Activated CD8-positive, alpha-beta memory T cell treated with anti-CD3 and anti-CD28 coated beads for 48 hours (primary cell): Measurements from ENCODE around the gene PBOV1.

ENCODE experiments used
- DNase-seq, 3 experiments: peaks; one replicate each; pipeline ENCODE4 v3.0.0-alpha.2; 2020; ENCODE audit warnings: low read depth in 2 of 3, low spot score in 2 of 3

Gene PBOV1

DNA sequence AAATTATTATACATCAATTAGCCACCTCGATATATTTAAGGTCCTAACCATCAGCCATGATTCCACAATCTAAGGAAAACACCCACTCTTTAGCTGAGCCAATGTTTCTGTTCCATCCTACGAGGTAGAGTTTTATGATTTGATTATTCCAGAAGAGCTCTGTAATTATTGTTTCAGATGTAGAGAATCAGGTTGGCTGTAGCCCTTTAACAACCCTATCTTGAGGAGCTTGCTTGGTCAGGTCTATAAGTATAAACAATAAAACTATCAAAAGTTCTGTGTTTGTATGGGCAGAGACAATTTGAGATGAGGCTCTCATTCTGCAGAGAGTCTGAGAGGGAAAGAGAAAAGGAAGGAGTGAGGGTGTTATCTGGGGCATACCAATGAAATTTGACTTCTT is at the start of gene PBOV1:
PBOV1 (minus strand) TSS at position 43 of the 400 bp plus-strand sequence. CDS start 96 bp downstream, outside the sequence.
- DNase-seq: no peak

DNA sequence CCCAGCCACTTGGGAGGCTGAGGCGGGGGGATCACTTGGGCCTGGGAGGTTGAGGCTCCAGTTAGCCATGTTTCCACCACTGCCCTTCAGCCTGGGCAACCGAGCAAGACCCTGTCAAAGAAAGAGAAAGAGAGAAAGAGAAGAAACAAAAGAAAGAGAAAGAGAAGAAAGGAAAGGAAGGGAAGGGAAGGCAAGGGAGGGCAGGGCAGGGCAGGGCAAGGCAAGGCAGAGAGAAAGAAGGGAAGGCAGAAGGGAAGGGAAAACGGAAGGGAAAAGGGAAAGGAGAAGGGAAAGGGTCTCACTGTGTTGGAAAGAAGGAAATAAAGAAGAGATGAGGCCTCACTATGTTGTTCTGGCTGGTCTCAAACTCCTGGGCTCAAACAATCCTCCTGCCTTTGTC is 47.8 kb upstream of the PBOV1 start:
- DNase-seq: no peak

DNA sequence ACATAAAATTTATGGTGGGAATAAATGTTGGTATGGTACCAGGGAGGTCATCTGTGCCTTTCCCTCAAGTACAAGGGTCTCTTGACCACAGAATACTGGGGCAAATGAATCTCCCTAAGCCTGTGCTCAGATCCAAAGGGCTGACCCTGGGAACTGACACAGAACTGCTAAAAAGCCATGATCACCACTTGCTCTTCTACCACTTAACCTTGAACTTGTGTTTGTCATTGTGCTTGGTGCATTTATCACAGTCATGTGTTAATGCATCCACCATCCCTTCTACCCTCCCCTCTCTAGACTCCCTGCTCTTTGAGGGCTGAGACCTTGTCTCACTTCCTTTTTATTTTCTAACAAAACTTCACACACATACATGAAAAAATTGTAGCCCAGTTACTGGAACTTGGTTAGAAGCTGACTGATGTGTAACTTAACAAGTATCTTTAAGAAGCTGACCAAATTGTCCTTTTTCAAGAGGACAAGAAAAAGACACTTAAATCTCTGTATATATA is 46.1 kb upstream of the PBOV1 start:
- DNase-seq: no peak

DNA sequence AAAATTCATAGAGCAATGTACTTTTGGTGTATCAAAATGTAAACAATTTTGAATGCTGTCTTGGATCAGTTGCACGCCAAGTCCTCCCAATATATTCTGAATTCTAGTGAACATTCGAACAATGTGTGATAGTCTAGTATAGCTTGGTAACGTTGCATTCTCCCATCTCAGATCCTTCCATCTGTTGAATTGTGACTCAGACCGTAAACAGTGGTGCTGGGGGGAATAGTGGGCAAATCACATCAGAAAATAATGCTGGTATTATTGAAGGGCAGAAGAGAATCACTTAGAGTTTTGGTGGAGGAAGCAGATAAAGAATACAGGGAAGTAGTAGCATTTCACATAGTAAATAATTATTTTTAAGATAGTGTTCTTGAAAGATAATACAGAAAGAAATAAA is 45.7 kb upstream of the PBOV1 start:
- DNase-seq: no peak

DNA sequence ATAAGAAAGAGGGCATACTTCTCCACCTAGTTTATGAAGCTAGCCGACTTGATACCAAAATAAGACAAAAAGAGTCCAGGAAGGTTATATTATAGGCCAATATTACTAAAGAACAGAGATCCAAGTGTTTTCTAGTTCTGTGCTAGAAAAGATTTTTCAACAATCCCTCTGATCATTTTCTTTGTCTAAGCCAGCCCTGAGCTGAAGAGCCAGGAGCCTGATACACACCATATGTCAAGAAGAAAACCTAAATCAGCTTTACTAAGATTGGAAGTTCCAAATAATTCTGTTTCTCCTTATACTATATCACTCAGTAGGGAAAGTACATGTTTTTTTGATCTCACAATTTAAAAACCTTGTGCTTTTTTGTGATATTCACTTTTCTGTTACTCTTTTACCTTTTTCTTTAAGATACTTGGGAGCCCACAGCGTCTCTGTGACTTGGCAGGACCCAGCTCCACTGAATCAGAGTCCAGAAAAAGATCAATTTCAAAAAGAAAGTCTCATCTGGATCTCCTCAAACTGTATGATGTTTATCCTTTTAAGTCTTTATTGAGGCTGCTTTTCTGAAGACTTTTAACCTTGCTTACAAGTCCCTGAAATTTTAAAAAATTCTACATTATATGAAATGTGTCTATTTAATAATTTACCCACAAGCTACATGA is 43.0 kb upstream of the PBOV1 start:
- no peak for DNase-seq

DNA sequence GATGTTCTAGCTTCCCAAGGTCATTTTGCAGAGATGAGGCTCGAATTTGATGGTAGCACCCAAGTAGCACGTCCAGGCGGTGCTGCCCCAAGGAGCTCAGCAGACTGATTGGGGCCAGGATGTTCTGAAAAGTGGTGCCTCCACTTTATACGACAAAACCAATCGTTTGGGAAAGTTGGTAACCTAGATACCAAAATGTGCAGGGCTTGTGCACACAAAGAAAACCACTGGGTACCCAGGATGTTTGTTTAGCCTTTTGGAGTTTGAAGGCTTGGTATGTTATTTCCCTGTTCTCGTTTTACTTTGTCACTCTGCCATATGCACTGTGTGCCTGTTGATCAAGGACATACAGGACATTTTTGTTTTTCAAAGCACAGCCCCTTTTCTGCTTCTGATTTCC is 40.7 kb upstream of the PBOV1 start:
- no peak for DNase-seq

DNA sequence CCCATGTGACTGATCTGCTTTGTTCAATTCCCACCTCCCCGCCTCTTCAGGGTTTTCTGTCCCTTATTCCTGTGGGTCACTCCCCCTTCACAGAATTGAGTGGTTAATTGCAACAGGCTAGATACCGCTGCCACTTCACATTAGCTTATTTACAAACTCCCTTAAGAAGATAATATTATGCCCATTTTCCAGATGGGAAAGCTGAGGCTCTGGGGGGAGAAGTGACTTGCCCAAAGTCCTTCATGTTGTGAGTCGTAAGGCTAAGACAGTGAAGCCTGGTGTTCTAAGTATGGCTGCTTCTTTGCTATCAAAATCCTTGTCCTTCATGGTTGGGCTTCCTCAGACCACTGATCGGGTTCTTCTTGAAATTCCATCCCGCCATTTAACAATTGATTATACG is 39.9 kb upstream of the PBOV1 start:
- DNase-seq: no peak

DNA sequence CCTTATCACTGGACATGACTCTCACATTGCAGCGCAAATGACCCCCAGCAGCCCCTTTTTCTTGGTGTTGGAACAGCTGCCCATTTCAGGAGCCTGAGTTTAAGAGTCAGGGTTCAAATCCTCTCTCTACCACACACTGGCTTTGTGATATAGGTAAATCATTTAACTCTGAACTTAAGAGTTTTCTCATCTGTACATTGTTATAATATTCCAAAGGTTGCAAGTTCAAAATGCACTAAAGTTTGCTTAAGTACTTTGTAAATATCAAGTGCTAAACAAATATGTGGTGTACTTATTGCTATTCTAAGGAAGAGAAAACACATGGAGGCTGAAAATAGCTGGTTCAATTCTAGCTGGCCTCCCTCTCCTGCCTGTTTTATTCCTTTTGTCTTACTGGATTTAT is 39.3 kb upstream of the PBOV1 start:
- no peak for DNase-seq

DNA sequence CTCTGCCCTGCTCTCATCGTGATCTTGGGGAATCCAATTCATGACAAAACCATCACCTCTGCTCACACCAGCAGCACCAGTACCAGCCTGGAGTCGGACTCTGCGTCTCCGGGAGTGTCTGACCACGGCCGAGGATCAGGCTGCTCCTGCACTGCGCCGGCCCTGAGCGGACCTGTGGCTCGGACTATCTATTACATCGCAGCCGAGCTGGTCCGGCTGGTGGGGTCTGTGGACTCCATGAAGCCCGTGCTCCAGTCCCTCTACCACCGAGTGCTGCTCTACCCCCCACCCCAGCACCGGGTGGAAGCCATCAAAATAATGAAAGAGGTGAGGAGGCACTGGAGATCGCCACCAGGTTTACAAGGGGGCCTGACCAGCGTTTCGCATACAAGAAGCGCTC is 37.2 kb upstream of the PBOV1 start:
- DNase-seq: no peak

DNA sequence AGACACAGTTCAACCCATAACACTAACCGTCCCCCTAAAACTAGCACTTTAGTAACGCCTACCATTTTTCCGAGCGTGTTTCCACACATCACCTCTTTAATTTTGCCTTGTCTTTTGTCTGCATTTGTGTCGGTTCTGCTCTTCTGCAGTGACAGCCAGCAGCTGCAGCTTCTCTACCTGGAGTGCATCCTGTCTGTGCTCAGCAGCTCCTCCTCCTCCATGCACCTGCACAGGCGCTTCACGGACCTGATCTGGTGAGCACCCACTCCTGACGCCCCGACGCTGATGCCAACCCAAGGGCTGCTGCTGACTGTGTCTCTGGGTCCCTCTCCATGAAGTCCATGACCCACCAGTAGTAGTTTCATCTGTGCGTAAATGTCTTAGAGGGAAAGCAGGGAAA is 35.4 kb upstream of the PBOV1 start:
- DNase-seq: no peak

DNA sequence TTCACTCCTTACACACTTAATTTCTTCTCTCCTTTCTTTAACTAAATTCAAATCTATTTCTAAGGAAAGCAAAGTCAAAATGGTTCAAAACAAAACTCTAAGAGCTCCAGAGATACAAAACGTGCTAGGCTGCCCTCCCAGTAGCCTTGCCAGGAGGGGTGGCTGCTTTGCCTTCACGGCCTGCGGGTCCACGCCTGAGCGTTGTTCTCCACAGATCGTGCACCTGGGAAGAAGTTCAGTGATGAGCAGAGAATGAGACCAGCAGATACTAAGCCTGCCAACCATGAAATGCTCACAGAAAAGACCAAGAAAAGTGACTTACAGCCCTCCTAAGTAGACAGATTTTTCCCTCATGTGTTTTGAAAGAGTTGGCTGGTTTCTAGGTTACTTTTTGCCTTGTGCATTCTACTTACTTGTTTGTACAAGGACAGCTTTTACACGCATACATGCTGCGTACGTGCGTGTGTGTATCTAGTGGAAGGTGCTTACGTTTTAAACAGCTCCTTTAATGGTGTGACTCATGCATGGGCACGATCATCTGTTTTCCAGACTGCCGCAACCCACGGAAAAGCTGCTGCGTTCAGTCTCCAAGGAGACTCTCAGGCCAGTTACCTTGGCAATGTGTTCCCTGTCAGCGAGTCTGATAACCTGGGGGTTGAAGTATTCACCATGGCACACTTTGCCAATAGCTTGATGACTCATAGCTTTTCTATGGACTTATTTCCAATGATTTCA is 32.4 kb upstream of the PBOV1 start:
- no peak for DNase-seq

DNA sequence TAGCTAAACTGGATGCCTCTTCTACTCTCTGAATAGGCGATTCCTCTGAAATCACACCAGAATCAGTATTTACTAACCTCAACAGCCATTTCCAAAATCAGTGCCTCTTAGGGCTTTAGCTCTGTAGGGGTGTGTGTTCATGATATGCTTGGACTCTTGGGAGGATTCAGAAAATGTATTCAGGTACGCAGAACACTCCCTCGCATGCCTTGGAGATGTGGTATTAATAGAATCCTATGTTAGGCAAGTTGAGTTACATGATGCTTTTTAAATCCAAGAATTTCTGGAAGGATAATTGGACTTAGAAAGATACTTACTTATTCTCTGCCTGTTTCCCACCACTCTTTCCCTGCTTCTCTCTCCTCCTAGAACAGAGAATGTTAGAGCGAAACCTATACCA is 31.8 kb upstream of the PBOV1 start:
- no peak for DNase-seq

DNA sequence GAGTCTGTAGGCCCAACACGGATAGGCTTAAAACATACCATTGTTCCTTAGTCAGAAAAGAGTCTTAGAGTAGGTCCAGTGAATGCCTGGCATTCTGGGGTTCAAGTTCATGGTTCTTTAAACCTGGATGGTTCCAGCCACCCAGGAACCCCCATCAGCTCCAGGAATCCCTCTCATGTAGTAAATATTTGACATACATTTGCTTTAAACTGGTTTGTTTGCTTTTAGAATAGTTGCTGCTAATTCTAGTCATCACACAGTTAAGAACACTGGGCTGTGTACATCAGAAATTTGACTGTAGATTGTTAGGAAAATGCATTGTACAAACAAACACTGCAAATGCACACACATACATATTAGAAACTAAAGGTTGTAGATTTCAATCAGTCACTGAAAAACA is 30.6 kb upstream of the PBOV1 start:
- no peak for DNase-seq

DNA sequence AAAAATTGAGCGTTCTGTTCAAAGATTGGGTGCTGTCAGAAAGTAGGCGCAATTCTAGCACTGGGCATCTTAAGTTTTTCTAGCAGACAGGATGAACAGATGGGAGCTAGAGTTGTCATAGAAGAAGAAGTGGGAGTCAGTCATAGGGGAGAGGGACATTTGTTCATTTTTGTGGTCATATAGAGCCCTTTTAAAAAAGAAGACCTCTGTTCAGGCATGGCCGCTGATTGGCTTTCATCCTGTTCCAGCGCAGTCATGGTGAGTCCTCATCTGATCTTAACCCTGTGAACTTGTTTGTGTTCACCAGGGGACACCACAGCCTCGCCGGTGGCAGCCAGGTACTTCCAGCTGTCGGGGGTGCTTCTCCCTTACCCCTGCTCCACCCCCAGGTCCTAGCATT is 29.7 kb upstream of the PBOV1 start:
- no peak for DNase-seq

DNA sequence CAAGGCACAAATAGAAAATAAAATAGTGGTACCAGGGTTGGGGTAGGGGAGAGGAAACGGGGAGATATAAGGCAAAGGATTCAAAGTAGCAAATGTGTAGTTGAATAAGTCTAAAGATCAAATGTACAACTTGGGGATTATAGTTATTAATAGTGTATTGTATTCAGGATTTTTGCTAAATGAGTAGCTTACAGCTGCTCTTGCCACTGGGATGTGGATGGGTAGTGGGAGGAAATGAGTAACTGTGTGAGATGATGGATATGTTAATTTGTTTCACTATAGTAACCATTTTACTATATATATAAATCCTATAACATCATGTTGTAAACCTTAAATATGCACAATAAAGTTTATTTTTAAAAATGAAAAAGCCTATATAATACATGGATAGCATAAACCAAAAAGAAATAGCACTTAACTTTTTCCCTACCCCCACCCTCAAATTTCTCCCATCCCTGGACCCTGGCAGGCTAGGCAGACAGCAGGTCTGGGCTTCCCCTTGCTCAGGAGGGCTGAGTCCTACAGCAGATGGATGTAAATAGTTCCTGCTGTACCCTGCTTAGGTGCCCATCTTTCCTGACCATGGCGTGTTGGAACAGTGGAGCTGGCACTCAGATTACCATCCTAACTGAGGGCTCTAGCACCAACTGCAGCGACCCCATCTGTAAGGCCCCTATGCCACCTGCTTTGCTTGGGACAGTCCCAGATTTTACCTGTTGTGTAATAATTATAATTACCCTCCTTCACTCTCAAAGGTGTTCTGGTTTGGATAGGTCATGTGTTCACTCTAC is 28.6 kb upstream of the PBOV1 start:
- no peak for DNase-seq

DNA sequence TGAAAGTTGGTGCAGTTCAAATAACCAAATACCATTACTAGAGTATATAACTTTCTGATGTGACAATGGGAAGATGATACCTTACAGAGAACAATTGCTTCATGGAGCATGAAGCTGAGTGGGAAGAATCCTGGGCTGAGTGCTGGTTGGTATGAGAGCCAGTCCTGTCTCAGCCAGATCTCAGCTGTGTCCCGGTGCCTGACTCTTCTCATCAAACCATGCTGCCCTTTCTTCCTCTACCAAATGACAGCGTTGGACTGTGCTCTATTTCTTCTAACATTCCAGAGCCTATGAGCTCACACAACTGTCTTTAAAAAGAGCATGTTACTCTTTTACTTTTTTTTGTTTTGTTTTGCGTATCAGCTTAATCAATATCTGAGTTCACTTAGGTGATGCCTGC is 27.5 kb upstream of the PBOV1 start:
- no peak for DNase-seq

DNA sequence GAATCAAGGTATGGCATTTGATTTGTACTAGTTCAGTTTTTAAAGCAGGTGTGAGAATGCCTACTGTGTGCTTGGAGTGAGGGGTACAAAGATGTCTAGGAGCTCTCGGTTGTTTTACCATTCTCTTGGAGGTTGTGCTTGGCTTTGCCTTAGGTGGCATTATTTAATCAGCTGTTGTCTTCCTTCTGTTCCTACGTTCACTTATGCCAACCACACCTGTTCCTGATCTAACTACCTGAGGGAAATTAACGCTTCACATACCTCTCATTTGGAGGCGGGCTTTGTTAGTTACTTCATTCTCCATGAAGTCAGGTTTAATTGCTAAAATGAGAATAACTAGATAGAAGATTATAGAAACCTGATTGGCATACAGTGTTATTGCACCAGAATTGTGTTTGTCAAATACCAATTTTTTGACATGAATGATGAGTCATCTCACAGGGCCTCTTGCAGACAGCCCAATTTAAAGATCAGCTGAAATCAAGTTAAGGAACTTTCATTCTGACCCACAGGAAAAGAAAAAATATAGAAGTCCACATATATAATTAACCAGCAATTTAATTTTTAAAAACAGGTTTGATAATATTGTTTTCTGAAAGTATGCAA is 24.8 kb upstream of the PBOV1 start:
- no peak for DNase-seq

DNA sequence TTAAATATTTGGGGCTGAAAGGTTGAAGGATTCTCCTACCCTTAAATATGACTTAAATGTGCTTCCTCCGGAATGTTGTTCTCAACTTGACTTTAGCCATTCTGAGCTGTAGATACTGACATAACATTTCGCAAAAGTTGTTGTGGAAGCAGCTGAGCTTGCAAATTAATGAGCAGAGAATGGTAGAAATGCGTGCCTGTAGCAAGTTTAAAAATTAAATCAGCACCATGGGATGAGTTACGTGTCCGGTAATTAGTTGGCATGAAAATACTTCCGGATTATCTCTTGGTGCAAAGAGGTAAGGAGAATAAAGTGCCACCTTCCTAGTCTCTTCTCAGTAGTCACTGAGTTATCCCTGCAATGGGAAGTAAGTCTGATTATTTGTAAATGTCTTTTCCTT is 23.6 kb upstream of the PBOV1 start:
- DNase-seq: no peak

DNA sequence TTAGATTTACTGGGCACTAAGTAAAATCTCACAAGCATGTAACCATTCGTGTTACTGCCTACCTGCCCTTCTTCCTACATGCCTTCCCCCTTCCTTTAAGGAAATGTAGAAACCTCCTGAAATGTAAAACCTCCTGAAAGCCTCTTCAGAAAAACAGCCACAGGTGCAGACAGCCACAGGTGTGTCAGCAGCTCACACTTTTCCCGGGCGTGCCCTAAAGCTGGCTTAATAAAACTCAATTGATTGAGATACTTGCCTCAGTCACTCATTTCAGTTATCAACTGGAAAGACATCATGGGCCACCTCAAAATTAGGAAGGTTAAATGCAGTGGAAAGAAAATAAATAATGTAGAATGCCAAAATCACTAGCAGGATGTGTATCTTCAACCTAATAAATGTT is 23.1 kb upstream of the PBOV1 start:
- no peak for DNase-seq

DNA sequence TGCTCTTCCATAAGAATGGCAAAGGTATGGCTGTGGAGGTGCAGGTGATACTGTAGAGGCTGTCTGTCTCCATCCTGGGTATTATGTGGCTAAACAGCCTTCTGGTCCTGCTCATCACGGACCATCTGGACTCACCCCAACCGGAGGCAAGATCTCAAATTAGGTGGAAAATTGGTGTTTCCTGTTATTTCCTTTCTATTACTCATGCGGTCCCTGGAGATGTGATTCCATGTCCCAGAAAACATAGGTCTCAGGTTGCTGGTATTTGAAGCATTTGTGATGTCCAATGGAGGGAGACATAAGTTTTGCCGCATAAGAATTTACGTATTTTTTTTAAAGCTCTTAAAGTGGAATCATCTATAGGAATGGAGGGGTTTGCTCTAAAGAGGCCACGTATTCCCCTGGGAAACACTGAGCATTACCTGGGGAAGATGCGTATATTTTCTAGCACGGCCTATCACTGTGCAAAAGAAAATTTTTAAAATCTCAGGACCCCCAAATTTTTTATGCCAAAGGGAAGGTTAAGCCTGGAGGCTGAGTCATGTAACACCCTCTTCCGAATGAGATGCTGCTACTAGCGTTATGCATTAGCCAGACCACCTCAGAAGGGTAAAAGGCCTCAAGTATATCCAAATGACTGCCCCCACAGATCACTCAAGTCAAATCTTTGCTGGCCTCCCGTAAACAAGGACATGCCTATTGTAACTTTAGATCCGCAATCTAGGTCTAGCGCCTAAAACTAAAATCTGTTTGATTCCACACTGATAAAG is 22.4 kb upstream of the PBOV1 start:
- DNase-seq: no peak

DNA sequence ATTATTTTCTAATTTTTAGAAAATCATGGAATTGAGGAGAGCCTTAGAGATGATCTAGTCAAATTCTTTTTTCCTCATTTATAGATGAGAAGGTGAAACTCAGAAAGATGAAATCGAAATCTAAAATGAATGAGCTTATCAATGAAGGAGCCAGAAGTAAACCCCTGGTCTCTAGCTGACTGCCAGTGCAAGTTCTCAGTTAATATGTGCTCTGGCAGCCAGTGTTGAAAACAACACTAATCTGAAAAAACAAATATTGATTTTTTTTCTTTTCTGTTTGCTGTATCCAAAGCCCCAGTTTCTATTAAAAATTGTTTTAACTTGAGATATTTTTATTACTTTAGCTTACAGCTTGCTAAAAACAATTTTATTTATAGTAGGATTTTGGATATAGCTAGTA is 21.5 kb upstream of the PBOV1 start:
- no peak for DNase-seq
